Measurements from ENCODE around the gene THUMPD1. TPM values are rescaled to one million over a fixed set of nuclear protein-coding genes. Genes with fewer than 3 reads are reported as not detected.
A peak's percentile ranks its signal among the peaks of the same experiment; 100 is the strongest.

Gene THUMPD1, protein sequence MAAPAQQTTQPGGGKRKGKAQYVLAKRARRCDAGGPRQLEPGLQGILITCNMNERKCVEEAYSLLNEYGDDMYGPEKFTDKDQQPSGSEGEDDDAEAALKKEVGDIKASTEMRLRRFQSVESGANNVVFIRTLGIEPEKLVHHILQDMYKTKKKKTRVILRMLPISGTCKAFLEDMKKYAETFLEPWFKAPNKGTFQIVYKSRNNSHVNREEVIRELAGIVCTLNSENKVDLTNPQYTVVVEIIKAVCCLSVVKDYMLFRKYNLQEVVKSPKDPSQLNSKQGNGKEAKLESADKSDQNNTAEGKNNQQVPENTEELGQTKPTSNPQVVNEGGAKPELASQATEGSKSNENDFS
- total RNA-seq = 10 to 100 TPM; 44.9 to 45.0 TPM

DNA sequence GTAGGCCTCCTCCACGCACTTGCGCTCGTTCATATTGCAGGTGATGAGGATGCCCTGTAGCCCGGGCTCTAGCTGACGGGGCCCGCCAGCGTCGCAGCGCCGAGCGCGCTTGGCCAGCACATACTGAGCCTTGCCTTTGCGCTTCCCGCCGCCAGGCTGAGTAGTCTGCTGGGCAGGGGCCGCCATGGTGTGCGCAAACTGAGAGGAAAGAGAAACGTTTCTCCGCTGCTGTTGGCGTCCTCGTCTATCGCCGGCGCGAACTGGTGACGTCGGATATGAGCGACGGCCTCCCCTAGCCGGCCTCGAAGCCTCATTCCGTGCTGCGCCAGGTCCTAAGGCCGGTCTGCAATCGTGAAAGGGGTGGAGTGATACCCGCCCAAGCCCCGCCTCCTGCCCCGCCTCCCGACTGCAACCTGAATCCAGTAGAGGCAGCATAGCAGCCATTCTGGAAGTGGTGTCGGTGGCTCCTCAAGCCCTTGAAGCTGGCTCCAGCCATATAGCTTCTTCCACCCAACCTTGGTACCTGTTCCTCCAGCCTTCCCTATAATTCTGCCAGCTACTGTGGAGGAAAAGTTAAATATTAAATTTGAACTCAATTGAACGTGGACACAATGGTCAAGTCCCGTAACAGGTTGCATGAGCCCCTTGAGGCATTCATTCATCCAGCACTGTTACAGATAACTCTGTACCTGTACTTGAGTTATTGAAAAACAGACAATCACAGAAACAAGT, at the start of gene THUMPD1:
THUMPD1 (minus strand) TSS at position 265 of the 732 bp plus-strand sequence; CDS start at position 186, 79 bp downstream.
- intact Hi-C loops (cut with micrococcal nuclease) = no loop called here
- H3K4me1 Mint-ChIP-seq (ENCODE audit: low read depth) = peaks cover 27% of the 10 kb centered on the region
- peak; percentile 97 for ATAC-seq
- H3K4me3 Mint-ChIP-seq = peak within 1 kb of the TSS; percentile 95
- H3K27me3 Mint-ChIP-seq = no peaks in the 10 kb centered on the region
- H3K27ac Mint-ChIP-seq = peak within 1 kb of the TSS; percentile 97
- TF ChIP-seq, protein P1, sequence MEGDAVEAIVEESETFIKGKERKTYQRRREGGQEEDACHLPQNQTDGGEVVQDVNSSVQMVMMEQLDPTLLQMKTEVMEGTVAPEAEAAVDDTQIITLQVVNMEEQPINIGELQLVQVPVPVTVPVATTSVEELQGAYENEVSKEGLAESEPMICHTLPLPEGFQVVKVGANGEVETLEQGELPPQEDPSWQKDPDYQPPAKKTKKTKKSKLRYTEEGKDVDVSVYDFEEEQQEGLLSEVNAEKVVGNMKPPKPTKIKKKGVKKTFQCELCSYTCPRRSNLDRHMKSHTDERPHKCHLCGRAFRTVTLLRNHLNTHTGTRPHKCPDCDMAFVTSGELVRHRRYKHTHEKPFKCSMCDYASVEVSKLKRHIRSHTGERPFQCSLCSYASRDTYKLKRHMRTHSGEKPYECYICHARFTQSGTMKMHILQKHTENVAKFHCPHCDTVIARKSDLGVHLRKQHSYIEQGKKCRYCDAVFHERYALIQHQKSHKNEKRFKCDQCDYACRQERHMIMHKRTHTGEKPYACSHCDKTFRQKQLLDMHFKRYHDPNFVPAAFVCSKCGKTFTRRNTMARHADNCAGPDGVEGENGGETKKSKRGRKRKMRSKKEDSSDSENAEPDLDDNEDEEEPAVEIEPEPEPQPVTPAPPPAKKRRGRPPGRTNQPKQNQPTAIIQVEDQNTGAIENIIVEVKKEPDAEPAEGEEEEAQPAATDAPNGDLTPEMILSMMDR (IDR thresholded peaks at IDR 0.05) = no peak
- H3K9me3 Mint-ChIP-seq = peaks cover 2% of the 10 kb centered on the region
- ChIA-PET CTCF (interaction anchor here (0.6 to 1.0 kb wide), 2 partner anchors 9 to 10 kb away, joined by 3 read pairs; no protein-coding TSS in a partner anchor), POLR2A (interaction anchor here (1.0 to 1.4 kb wide), 4 partner anchors 9 to 24 kb away, joined by 3 to 4 read pairs (median 4); no protein-coding TSS in a partner anchor)
- DNase-seq = peak; percentile 99
- H3K36me3 Mint-ChIP-seq (ENCODE audit: low read depth) = peaks cover 17% of the 10 kb centered on the region

DNA sequence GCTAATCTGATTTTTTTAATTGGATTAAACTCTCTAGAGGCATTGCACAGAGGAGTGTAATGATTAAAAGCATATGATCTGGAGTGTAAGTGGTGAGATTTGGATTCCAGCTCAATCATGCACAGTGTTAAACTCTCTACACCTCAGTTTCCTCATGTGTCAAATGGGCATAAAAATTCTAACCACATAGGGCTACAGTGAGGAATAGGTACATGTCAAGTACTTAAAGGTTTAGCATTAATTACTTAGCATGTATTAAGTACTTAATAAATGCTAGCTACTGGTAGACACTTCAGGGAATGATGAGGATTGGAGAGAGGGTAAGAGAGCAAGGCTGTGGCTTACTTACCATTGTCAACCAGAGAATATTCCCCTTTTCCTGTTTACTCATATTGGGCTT, 47.5 kb upstream of the THUMPD1 start:
- H3K4me1 Mint-ChIP-seq (ENCODE audit: low read depth) = no peaks in the 10 kb centered on the region
- intact Hi-C loops (cut with micrococcal nuclease) = no loop called here
- no peaks in the 10 kb centered on the region for H3K27me3 Mint-ChIP-seq
- POLR2A ChIA-PET = no interaction called here
- H3K9me3 Mint-ChIP-seq = no peaks in the 10 kb centered on the region
- no peak overlapping the region for H3K4me3 Mint-ChIP-seq
- CTCF ChIA-PET = interaction anchor here (1.4 to 2.1 kb wide), 2 partner anchors 11 to 14 kb away, joined by 3 to 12 read pairs; no protein-coding TSS in a partner anchor
- no peak overlapping the region for H3K27ac Mint-ChIP-seq
- H3K36me3 Mint-ChIP-seq (ENCODE audit: low read depth) = no peaks in the 10 kb centered on the region
- DNase-seq (no peak), ATAC-seq (no peak)
- TF ChIP-seq, protein P1 (IDR thresholded peaks at IDR 0.05) = no peak

DNA sequence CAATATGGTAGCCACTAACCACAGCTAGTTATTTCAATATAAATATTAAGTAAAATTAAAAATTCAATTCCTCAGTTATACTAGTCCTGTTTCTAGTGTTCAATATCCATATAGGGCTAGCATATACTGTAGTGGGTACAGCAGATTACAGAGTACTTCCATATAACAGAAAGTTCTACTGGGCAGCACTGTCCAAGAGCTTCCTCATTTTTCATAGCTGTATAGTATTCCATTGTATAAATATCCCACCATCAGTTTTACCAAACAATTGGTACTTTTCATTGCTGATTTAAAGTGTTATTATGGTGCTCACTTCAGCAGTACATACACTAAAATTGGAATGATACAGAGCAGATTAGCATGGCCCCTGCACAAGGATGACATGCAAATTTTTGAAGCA, 42.6 kb upstream of the THUMPD1 start:
- TF ChIP-seq, protein P1 (IDR thresholded peaks at IDR 0.05) = no peak
- DNase-seq = no peak
- ATAC-seq = no peak
- H3K27me3 Mint-ChIP-seq = no peaks in the 10 kb centered on the region
- intact Hi-C loops (cut with micrococcal nuclease) = no loop called here
- POLR2A ChIA-PET = no interaction called here
- CTCF ChIA-PET = no interaction called here
- no peaks in the 10 kb centered on the region for H3K36me3 Mint-ChIP-seq (ENCODE audit: low read depth)
- H3K4me1 Mint-ChIP-seq (ENCODE audit: low read depth) = no peaks in the 10 kb centered on the region
- no peaks in the 10 kb centered on the region for H3K9me3 Mint-ChIP-seq
- H3K27ac Mint-ChIP-seq = no peak overlapping the region
- no peak overlapping the region for H3K4me3 Mint-ChIP-seq

DNA sequence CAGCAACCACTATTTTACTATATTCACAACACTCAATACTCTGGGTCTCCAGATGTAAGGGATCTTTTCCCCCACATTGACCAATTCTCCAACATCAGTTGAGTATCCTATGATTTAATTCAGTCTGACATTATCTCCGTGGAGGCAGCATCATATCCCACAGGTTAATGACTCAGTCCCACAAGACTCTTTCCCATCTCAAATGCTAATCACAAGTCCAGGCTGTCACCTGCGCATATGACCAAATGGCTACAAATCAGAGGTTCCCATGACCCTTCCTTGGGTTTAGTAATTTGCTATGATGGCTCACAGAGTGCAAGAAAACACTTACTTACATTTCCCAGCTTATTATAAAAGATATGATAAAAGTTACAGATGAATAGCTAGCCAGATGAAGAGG, 40.9 kb upstream of the THUMPD1 start:
- ChIA-PET POLR2A (no interaction called here), CTCF (interaction anchor here (1.7 kb wide), 1 partner anchor 8 kb away, joined by 5 read pairs; no protein-coding TSS in a partner anchor)
- intact Hi-C loops (cut with micrococcal nuclease) = no loop called here
- H3K36me3 Mint-ChIP-seq (ENCODE audit: low read depth) = no peaks in the 10 kb centered on the region
- TF ChIP-seq, protein P1 (IDR thresholded peaks at IDR 0.05) = no peak
- no peaks in the 10 kb centered on the region for H3K9me3 Mint-ChIP-seq
- DNase-seq = no peak
- no peak for ATAC-seq
- H3K27ac Mint-ChIP-seq = no peak overlapping the region
- H3K4me3 Mint-ChIP-seq = no peak overlapping the region
- H3K4me1 Mint-ChIP-seq (ENCODE audit: low read depth) = no peaks in the 10 kb centered on the region
- no peaks in the 10 kb centered on the region for H3K27me3 Mint-ChIP-seq

DNA sequence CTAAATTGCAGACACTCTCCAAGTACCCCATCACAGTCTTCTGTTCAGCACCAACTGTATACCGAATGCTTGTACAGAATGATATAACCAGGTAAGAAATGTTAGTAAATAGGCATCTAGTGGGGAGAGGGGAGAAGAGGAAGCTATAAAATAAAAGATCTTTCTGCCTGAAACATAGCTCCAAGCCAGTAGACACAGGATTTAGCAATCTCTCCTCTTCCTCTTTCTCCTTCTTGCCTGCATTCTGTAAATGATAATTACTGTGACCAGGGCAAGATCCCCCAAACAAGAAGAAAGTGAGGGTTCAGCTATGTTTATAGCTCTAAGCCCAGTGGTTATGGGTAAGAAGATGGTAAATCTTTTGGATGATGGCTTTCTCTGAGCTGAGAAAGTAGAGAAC, 40.1 kb upstream of the THUMPD1 start:
- DNase-seq (no peak), ATAC-seq (no peak)
- H3K9me3 Mint-ChIP-seq = no peaks in the 10 kb centered on the region

More for the DNA sequence above, 40.1 kb upstream of the THUMPD1 start:
- H3K4me3 Mint-ChIP-seq = no peak overlapping the region
- H3K27ac Mint-ChIP-seq = no peak overlapping the region
- H3K27me3 Mint-ChIP-seq = no peaks in the 10 kb centered on the region
- H3K36me3 Mint-ChIP-seq (ENCODE audit: low read depth) = no peaks in the 10 kb centered on the region
- no peaks in the 10 kb centered on the region for H3K4me1 Mint-ChIP-seq (ENCODE audit: low read depth)
- ChIA-PET CTCF (no interaction called here), POLR2A (no interaction called here)
- TF ChIP-seq, protein P1 (IDR thresholded peaks at IDR 0.05) = no peak
- intact Hi-C loops (cut with micrococcal nuclease) = no loop called here

Measured in activated CD8-positive, alpha-beta T cell treated with anti-CD3 and anti-CD28 coated beads for 36 hours (primary cell).